ENCODE measurements around the gene PIM1. TPM values are rescaled to one million over a fixed set of nuclear protein-coding genes. Genes with fewer than 3 reads are reported as not detected.

The PIM1 gene
- total and polyA plus RNA-seq, 9 of the 15 experiments (the other 6 are each of a cell fraction or from before 2014, with no cell fraction given) = 19.0 to 789 (median 212) TPM

GRCh38 chr6:37175332-37176267 lies 5.6 kb downstream of the PIM1 start:
- H3K36me3 ChIP-seq (ENCODE audit: control insufficient read depth, insufficient read depth, low read length) = peaks cover 66% of the 10 kb centered on the region
- CTCF ChIA-PET (ENCODE audit: low intra/inter-chr PET ratio) = interaction anchor here (0.6 to 0.7 kb wide), 2 partner anchors 27 to 151 kb away, joined by 3 to 5 read pairs; no protein-coding TSS in a partner anchor
- ATAC-seq = no peak
- no peak for DNase-seq (ENCODE audit: extremely low read depth in 1 of 4, low spot score in 3 of 4)
- in situ Hi-C loops (cut with MboI) (loop anchor here (10.0 kb wide), 1 partner anchor 151 kb away; no protein-coding TSS in a partner anchor), intact Hi-C loops (cut with micrococcal nuclease) (loop anchor here (2.0 kb wide), 1 partner anchor 139 kb away; no protein-coding TSS in a partner anchor)
- no peaks in the 10 kb centered on the region for H3K27me3 ChIP-seq (ENCODE audit: control insufficient read depth in 2 of 2, insufficient read depth in 2 of 2, low read length in 2 of 2)
- no peaks in the 10 kb centered on the region for H3K9me1 ChIP-seq (ENCODE audit: control insufficient read depth, insufficient read depth, low read length)
- peak overlapping the region; percentile 82 for H3K27ac ChIP-seq (ENCODE audit: extremely low read depth, low read depth, low read length)
- peak overlapping the region; percentile 87 to 93; a peak in 3 of 4 replicates for H3K9ac ChIP-seq (ENCODE audit: insufficient read depth in 1 of 2, low read depth in 2 of 2, low read length in 2 of 2)
- no peak for FAIRE-seq
- peaks cover 72% of the 10 kb centered on the region for H3K79me2 ChIP-seq (ENCODE audit: control insufficient read depth, insufficient read depth, low read length)
- no peak overlapping the region for H2AFZ ChIP-seq (ENCODE audit: low read depth, low read length)
- POLR2A ChIA-PET = interaction anchor here (0.6 to 9.3 kb wide), 22 partner anchors 8 to 180 kb away, joined by 3 to 128 read pairs (median 5); no protein-coding TSS in a partner anchor
- WGBS (ENCODE audit: insufficient coverage, low coverage, missing lambda C conversion rate) = 5% methylated on average over 18 of the region's 18 CpGs
- H4K20me1 ChIP-seq (replicated peaks; ENCODE audit: control insufficient read depth, insufficient read depth, low read length) = peaks cover 19% of the 10 kb centered on the region; the same call in 1 of the 2 replicates
- peak overlapping the region; percentile 97 for H3K4me3 ChIP-seq
- no TSS peak for BruUV-seq (replicated peaks)
- H3K4me2 ChIP-seq (ENCODE audit: insufficient read depth, low read length) = peak overlapping the region; percentile 87
- H3K4me1 ChIP-seq (replicated peaks in 1 of 2; ENCODE audit: control insufficient read depth in 2 of 2, insufficient read depth in 2 of 2, low read length in 2 of 2) = peaks cover 28 to 38% of the 10 kb centered on the region in 2 experiments
- no peaks in the 10 kb centered on the region; the same call in 1 of the 2 replicates for H3K9me3 ChIP-seq (replicated peaks; ENCODE audit: control insufficient read depth, insufficient read depth, low read depth, low read length)
- TF ChIP-seq ARID3B (CRISPR knock-in tag; IDR thresholded peaks at IDR 0.05; ENCODE audit: borderline replicate concordance) (peak; percentile 59; the same call in 1 of the 2 replicates), BRCA1 (IDR thresholded peaks at IDR 0.05) (no peak), BRCA1 (CRISPR knock-in tag; IDR thresholded peaks at IDR 0.05) (no peak), CSDE1 (IDR thresholded peaks at IDR 0.05) (no peak), NCOA1 (IDR thresholded peaks at IDR 0.05; ENCODE audit: low read depth) (no peak), PTBP1 (IDR thresholded peaks at IDR 0.05; ENCODE audit: low read depth, low read length) (no peak; the same call in 1 of the 2 replicates), SMARCA5 (IDR thresholded peaks at IDR 0.05) (no peak), NELFE (IDR thresholded peaks at IDR 0.05; ENCODE audit: insufficient read depth, insufficient read length) (no peak), KLF6 (CRISPR knock-in tag; IDR thresholded peaks at IDR 0.05; ENCODE audit: borderline replicate concordance) (no peak), HOXB6 (CRISPR knock-in tag; IDR thresholded peaks at IDR 0.05; ENCODE audit: borderline replicate concordance) (no peak; the same call in none of the 2 replicates), CBFA2T3 (IDR thresholded peaks at IDR 0.05) (peak; percentile 2; the same call in 1 of the 2 replicates), TEAD4 (IDR thresholded peaks at IDR 0.05; ENCODE audit: low read length) (peak; percentile 9; the same call in 1 of the 2 replicates), TEAD4 (CRISPR knock-in tag; IDR thresholded peaks at IDR 0.05; ENCODE audit: borderline replicate concordance) (no peak), MAFK (IDR thresholded peaks at IDR 0.05; ENCODE audit: low read length) (no peak), ELF1 (tag; IDR thresholded peaks at IDR 0.05) (peak; percentile 41; the same call in 1 of the 2 replicates), MCM3 (IDR thresholded peaks at IDR 0.05) (no peak), PHF20 (IDR thresholded peaks at IDR 0.05; ENCODE audit: partially characterized antibody) (no peak), PBX2 (CRISPR knock-in tag; IDR thresholded peaks at IDR 0.05; ENCODE audit: low read depth) (no peak), PBX2 (tag; conservative IDR thresholded peaks at IDR 0.05; ENCODE audit: low read depth) (no peak)
